Kidney epithelial cell (primary cell): ENCODE results near the gene LAMP5. TPM values are rescaled to one million over a fixed set of nuclear protein-coding genes. Genes with fewer than 3 reads are reported as not detected.

Source experiments
- DNase-seq: peaks from one replicate; pipeline ENCODE4 v3.0.0-alpha.2; 2010; ENCODE audit warnings: low read depth
- H3K27me3 ChIP-seq: 2 replicates; pipeline ENCODE4 v1.6.0; 2011; ENCODE audit warnings: low read length; ENCODE audit not compliant: control insufficient read depth, insufficient read depth
- H3K36me3 ChIP-seq: 2 replicates; pipeline ENCODE4 v1.5.1; 2011; ENCODE audit warnings: low read length; ENCODE audit not compliant: control insufficient read depth, insufficient read depth
- H3K4me3 ChIP-seq: 2 replicates; pipeline ENCODE4 v1.5.1; 2011; ENCODE audit warnings: low read depth, mild to moderate bottlenecking, control low read depth, low read length
- CTCF ChIP-seq: IDR thresholded peaks from 2 replicates; pipeline ENCODE4 v1.5.1; 2011; ENCODE audit warnings: mild to moderate bottlenecking, moderate library complexity, low read length, control low read depth, inconsistent platforms; ENCODE audit not compliant: insufficient read depth, poor library complexity, severe bottlenecking
- total RNA-seq: library from RNA; depleted of rRNA; stranded (reverse); fragments of >200 nt; gene quantifications from 2 replicates; pipeline ENCODE4 v1.2.3, GENCODE V29; 2015

The LAMP5 gene
- total RNA-seq, 1 donor from 2014 or later: 1.9 TPM

- Histone ChIP-seq H3K4me3 (no peak overlapping the region), H3K36me3 (no peaks in the 10 kb centered on the region), H3K27me3 (peaks cover 51% of the 10 kb centered on the region)
- TF ChIP-seq CTCF: no peak
- DNase-seq: no peak
Measured at GRCh38 chr20:9508240-9508661, 6.1 kb upstream of the LAMP5 start.

GRCh38 chr20:9508696-9509178 is 5.7 kb upstream of the LAMP5 start:
- no peak for TF ChIP-seq CTCF
- peaks cover 51% of the 10 kb centered on the region for H3K27me3 ChIP-seq
- no peaks in the 10 kb centered on the region for H3K36me3 ChIP-seq
- H3K4me3 ChIP-seq: no peak overlapping the region
- DNase-seq: no peak

GRCh38 chr20:9509246-9509645 is 5.1 kb upstream of the LAMP5 start:
- no peak for TF ChIP-seq CTCF
- H3K4me3 ChIP-seq: no peak overlapping the region
- peaks cover 55% of the 10 kb centered on the region for H3K27me3 ChIP-seq
- H3K36me3 ChIP-seq: no peaks in the 10 kb centered on the region
- DNase-seq: no peak

- no peak for DNase-seq
- Histone ChIP-seq H3K36me3 (no peaks in the 10 kb centered on the region), H3K27me3 (peaks cover 69% of the 10 kb centered on the region), H3K4me3 (no peak overlapping the region)
- TF ChIP-seq CTCF: no peak
Measured at GRCh38 chr20:9510911-9511310, 3.5 kb upstream of the LAMP5 start.

GRCh38 chr20:9514072-9514460 is 324 bp upstream of the LAMP5 start:
- no peak for DNase-seq
- H3K4me3 ChIP-seq: no peak overlapping the region
- no peaks in the 10 kb centered on the region for H3K36me3 ChIP-seq
- H3K27me3 ChIP-seq: peaks cover 63% of the 10 kb centered on the region
- TF ChIP-seq CTCF: no peak

GRCh38 chr20:9515214-9515585 is 810 bp downstream of the LAMP5 start:
- Histone ChIP-seq H3K27me3 (peaks cover 54% of the 10 kb centered on the region), H3K36me3 (no peaks in the 10 kb centered on the region), H3K4me3 (no peak overlapping the region)
- DNase-seq: no peak
- no peak for TF ChIP-seq CTCF
